GM18858 (cell line): ENCODE measurements around the gene PDZD4.

Source experiments
- ATAC-seq: cut with Tn5 transposase; IDR thresholded peaks from one replicate; pipeline ENCODE4 v1.9.1; 2021; ENCODE audit not compliant: unreplicated experiment

PDZD4 gene

GRCh38 chrX:153763989-153764755 is 66.2 kb downstream of the PDZD4 start, which contains the start of gene PLXNB3:
PLXNB3 (plus strand) TSS chrX:153764249; CDS start chrX:153765536, 1,287 bp downstream.
- ATAC-seq: peak; percentile 60

- ATAC-seq: no peak
Observed at GRCh38 chrX:153763298-153763932, 66.9 kb downstream of the PDZD4 start.

GRCh38 chrX:153762626-153763173 is 67.6 kb downstream of the PDZD4 start:
- no peak for ATAC-seq

GRCh38 chrX:153761863-153762262 is 68.5 kb downstream of the PDZD4 start:
- ATAC-seq: no peak

- ATAC-seq: no peak
Observed at GRCh38 chrX:153755136-153755535, 75.2 kb downstream of the PDZD4 start.
